Suppressor macrophage (primary cell): ENCODE measurements around the gene GRK5.

Experiments used
- DNase-seq, 4 experiments: peaks; one replicate each; pipeline ENCODE4 v3.0.0-alpha.2; 2020 to 2022

GRK5 gene

GRCh38 chr10:119319161-119319919, 112.0 kb downstream of the GRK5 start:
- no peak for DNase-seq

- DNase-seq, result no peak
These were observed 112.5 kb downstream of the GRK5 start for GRCh38 chr10:119319920-119320258.

GRCh38 chr10:119320981-119321380, 113.6 kb downstream of the GRK5 start:
- peak; percentile 50 to 75 (median 68) for DNase-seq

- DNase-seq, result no peak
These were observed 116.0 kb downstream of the GRK5 start for GRCh38 chr10:119323085-119324016.

- DNase-seq, result no peak
These were observed 117.8 kb downstream of the GRK5 start for GRCh38 chr10:119325131-119325530.

- no peak for DNase-seq
These were observed 118.8 kb downstream of the GRK5 start for GRCh38 chr10:119326167-119326566.

GRCh38 chr10:119327096-119327745, 119.8 kb downstream of the GRK5 start:
- DNase-seq, result no peak

- DNase-seq, result no peak
These were observed 120.9 kb downstream of the GRK5 start for GRCh38 chr10:119328223-119328622.

GRCh38 chr10:119330342-119330741, 123.0 kb downstream of the GRK5 start:
- no peak for DNase-seq

- no peak for DNase-seq
These were observed 123.7 kb downstream of the GRK5 start for GRCh38 chr10:119331061-119331460.

GRCh38 chr10:119333146-119333792, 125.9 kb downstream of the GRK5 start:
- DNase-seq, result peak in 3 of 4 experiments; percentile 12 to 30 (median 24)

GRCh38 chr10:119335671-119336353, 128.4 kb downstream of the GRK5 start:
- no peak for DNase-seq

- no peak for DNase-seq
These were observed 129.2 kb downstream of the GRK5 start for GRCh38 chr10:119336599-119336998.

- no peak for DNase-seq
These were observed 129.9 kb downstream of the GRK5 start for GRCh38 chr10:119337223-119337622.

- no peak for DNase-seq
These were observed 130.5 kb downstream of the GRK5 start for GRCh38 chr10:119337796-119338432.

- no peak for DNase-seq
These were observed 131.7 kb downstream of the GRK5 start for GRCh38 chr10:119339109-119339508.

GRCh38 chr10:119340893-119341458, 133.6 kb downstream of the GRK5 start:
- DNase-seq, result no peak

- DNase-seq, result peak in 1 of 4 experiments; percentile 26
These were observed 134.3 kb downstream of the GRK5 start for GRCh38 chr10:119341459-119342301.

GRCh38 chr10:119342335-119342734, 135.0 kb downstream of the GRK5 start:
- DNase-seq, result no peak

- no peak for DNase-seq
These were observed 135.7 kb downstream of the GRK5 start for GRCh38 chr10:119343011-119343601.
